ACC112 (cell line): ENCODE results near the gene GABRQ.

ENCODE experiments used
- H2AFZ ChIP-seq: fragments of 200-600 bp; sonication (generic); one replicate; pipeline ENCODE4 v1.6.0; 2017; ENCODE audit warnings: antibody characterized with exemption, low read length; ENCODE audit not compliant: unreplicated experiment
- H3K27ac ChIP-seq: fragments of 200-600 bp; sonication (generic); 2 replicates; pipeline ENCODE4 v1.5.1; 2014; ENCODE audit warnings: low read depth, mild to moderate bottlenecking, antibody characterized with exemption, low read length, moderate library complexity
- H3K27me3 ChIP-seq: fragments of 200-600 bp; sonication (generic); 2 replicates; pipeline ENCODE4 v1.6.1; 2014; ENCODE audit warnings: mild to moderate bottlenecking, antibody characterized with exemption, low read length, moderate library complexity, mixed read lengths; ENCODE audit not compliant: insufficient read depth
- H3K36me3 ChIP-seq: fragments of 200-600 bp; sonication (generic); 2 replicates; pipeline ENCODE4 v1.6.1; 2016; ENCODE audit warnings: mild to moderate bottlenecking, antibody characterized with exemption, low read length, moderate library complexity, mixed read lengths; ENCODE audit not compliant: insufficient read depth
- H3K4me1 ChIP-seq: fragments of 200-600 bp; sonication (generic); one replicate; pipeline ENCODE4 v1.6.1; 2016; ENCODE audit warnings: low read length, mixed read lengths; ENCODE audit not compliant: insufficient read depth, unreplicated experiment, control insufficient read depth
- H3K4me3 ChIP-seq: fragments of 200-600 bp; sonication (generic); 2 replicates; pipeline ENCODE4 v1.5.1; 2014; ENCODE audit warnings: mild to moderate bottlenecking, low read depth, low read length
- H3K79me2 ChIP-seq: fragments of 200-600 bp; sonication (generic); one replicate; pipeline ENCODE4 v1.6.0; 2016; ENCODE audit warnings: low read length; ENCODE audit not compliant: control insufficient read depth, unreplicated experiment, insufficient read depth

The GABRQ gene

GRCh38 chrX:152637649-152638442, at the start of gene GABRQ:
Gene GABRQ, plus strand, starts transcription at chrX:152637895. Its CDS starts 308 bp downstream, at chrX:152638203.
- H3K36me3 ChIP-seq = no peaks in the 10 kb centered on the region
- peaks cover 30% of the 10 kb centered on the region for H3K27me3 ChIP-seq
- H3K4me3 ChIP-seq = no peak within 1 kb of the TSS
- H3K27ac ChIP-seq = no peak within 1 kb of the TSS
- no peak within 1 kb of the TSS for H2AFZ ChIP-seq
- H3K4me1 ChIP-seq = no peaks in the 10 kb centered on the region
- H3K79me2 ChIP-seq = no peaks in the 10 kb centered on the region

DNA sequence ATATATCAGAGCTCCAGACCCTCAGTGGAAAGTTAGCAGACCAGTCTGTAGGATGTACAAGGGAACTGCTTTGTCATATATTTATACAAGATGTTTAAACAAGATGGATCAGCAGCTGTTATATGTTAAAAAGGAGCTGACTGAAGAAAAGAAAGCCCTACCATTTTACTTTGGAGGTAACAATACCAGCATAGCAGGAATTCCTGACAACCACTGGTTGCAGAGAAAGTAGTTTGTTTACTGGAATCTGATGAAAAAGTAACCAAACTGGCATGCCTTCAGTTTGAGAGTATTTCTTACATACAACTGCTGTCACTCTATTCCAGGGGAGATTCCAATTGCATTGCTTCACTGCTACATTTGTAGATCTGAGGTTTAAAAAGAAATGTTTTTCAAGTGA, 49.5 kb upstream of the GABRQ start:
- Histone ChIP-seq H2AFZ (no peak overlapping the region), H3K27me3 (no peaks in the 10 kb centered on the region), H3K79me2 (no peaks in the 10 kb centered on the region), H3K27ac (no peak overlapping the region), H3K36me3 (no peaks in the 10 kb centered on the region), H3K4me1 (no peaks in the 10 kb centered on the region), H3K4me3 (no peak overlapping the region)

GRCh38 chrX:152600853-152601633, 36.7 kb upstream of the GABRQ start:
- Histone ChIP-seq H3K27me3 (no peaks in the 10 kb centered on the region), H3K4me1 (no peaks in the 10 kb centered on the region), H3K36me3 (no peaks in the 10 kb centered on the region), H3K4me3 (no peak overlapping the region), H3K79me2 (no peaks in the 10 kb centered on the region), H3K27ac (no peak overlapping the region), H2AFZ (no peak overlapping the region)

DNA sequence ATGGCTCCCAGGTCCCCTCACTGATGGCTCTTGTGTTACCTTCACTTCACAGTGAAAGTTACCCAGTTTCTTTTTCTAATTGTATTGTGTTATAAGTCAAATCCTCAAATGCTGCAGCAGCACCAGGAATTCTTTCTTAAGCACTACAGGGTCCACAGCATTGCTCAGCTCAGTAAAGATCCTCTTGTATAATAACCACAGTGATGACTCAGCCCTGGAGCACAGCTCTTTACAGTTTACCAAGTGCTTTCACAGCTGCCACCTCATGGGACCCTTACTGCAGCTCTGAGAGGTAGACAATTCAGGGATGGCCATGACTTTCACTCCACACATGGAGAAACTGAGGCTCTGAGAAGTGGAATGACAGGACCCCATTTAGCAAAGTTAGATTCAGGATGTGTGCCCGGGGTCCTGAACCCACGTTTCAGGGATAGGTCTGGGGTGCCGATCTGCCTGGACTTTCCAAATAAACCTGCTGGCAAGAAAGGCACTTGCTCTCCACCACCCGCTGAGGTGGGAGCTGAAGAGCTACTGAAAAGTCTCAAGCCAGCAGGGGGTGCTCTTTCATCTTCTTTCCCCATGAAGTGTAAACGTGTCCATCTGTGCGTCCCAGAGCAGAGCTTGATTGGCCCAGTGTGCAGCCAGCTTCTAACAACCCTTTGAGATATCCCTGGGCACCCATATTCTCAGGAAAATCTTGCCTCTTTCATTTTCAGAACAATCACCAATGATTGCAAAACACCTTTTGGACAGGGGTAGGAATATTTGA, 35.7 kb upstream of the GABRQ start:
- H3K27me3 ChIP-seq = no peaks in the 10 kb centered on the region
- no peak overlapping the region for H3K4me3 ChIP-seq
- no peaks in the 10 kb centered on the region for H3K79me2 ChIP-seq
- H3K27ac ChIP-seq = no peak overlapping the region
- H3K4me1 ChIP-seq = no peaks in the 10 kb centered on the region
- no peak overlapping the region for H2AFZ ChIP-seq
- H3K36me3 ChIP-seq = no peaks in the 10 kb centered on the region

DNA sequence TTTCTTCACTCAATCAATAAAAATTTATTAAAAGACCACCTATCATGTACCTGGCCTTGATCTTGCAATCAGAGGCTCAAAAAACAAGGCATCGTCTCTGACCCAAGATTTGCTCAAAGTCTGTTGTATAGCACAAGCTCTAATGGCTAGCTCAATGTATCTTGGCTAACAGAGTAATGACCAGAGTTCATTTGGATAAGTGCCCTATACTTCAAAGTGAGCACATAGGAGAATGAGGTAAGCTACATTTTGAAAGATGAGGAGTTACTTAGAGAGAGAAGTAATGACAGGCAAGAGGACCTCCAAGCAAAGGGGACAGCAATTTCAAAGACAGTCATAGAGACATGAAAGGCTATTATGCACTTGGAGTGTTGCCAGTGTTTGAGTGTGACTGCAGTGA, 22.9 kb upstream of the GABRQ start:
- no peak overlapping the region for H3K4me3 ChIP-seq
- H3K36me3 ChIP-seq = no peaks in the 10 kb centered on the region
- no peak overlapping the region for H2AFZ ChIP-seq
- no peaks in the 10 kb centered on the region for H3K79me2 ChIP-seq
- no peak overlapping the region for H3K27ac ChIP-seq
- H3K27me3 ChIP-seq = no peaks in the 10 kb centered on the region
- H3K4me1 ChIP-seq = no peaks in the 10 kb centered on the region

GRCh38 chrX:152619897-152620296, 17.8 kb upstream of the GABRQ start:
- no peaks in the 10 kb centered on the region for H3K36me3 ChIP-seq
- no peak overlapping the region for H3K4me3 ChIP-seq
- no peaks in the 10 kb centered on the region for H3K4me1 ChIP-seq
- no peak overlapping the region for H3K27ac ChIP-seq
- no peak overlapping the region for H2AFZ ChIP-seq
- no peaks in the 10 kb centered on the region for H3K27me3 ChIP-seq
- H3K79me2 ChIP-seq = no peaks in the 10 kb centered on the region

DNA sequence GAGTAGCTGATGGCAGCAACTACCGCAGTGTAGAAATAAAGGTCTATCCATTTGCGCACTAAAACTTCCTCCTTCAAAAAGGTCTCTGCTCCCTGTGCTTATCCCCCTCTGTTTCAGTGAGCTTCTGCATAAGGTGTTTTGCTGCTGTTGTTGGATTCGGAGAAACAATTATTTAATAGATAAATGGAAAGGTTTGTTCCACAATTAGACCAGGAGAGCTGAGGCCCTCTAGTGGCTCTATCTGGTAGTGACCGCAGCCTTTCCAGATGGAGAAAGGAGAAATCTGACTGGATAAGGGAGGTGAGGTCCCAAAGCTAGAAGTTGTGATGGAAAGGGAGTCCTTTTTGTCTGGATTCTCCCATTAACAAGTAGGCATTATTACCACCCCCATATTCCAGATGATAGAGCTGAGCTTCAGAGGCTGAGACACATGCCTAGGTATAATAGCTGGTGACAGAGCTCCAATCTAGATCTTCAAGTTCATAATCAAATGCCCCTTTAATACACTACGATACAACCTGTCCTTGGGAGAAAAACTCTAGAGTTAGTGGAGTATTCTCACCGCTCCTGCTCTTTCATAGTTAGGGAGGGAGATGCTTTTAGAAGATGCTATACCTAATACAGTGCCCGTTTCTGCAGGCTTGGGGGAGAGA, 5.1 kb upstream of the GABRQ start:
- H3K79me2 ChIP-seq = no peaks in the 10 kb centered on the region

GRCh38 chrX:152635941-152636340, 1.8 kb upstream of the GABRQ start:
- Histone ChIP-seq H3K4me1 (no peaks in the 10 kb centered on the region), H3K27ac (no peak overlapping the region), H3K4me3 (no peak overlapping the region), H2AFZ (no peak overlapping the region), H3K27me3 (peaks cover 30% of the 10 kb centered on the region), H3K36me3 (no peaks in the 10 kb centered on the region), H3K79me2 (no peaks in the 10 kb centered on the region)

More for the DNA sequence above, 5.1 kb upstream of the GABRQ start:
- no peaks in the 10 kb centered on the region for H3K4me1 ChIP-seq
- no peaks in the 10 kb centered on the region for H3K36me3 ChIP-seq
- H3K27ac ChIP-seq = no peak overlapping the region
- no peak overlapping the region for H3K4me3 ChIP-seq
- H3K27me3 ChIP-seq = peaks cover 15% of the 10 kb centered on the region
- no peak overlapping the region for H2AFZ ChIP-seq

DNA sequence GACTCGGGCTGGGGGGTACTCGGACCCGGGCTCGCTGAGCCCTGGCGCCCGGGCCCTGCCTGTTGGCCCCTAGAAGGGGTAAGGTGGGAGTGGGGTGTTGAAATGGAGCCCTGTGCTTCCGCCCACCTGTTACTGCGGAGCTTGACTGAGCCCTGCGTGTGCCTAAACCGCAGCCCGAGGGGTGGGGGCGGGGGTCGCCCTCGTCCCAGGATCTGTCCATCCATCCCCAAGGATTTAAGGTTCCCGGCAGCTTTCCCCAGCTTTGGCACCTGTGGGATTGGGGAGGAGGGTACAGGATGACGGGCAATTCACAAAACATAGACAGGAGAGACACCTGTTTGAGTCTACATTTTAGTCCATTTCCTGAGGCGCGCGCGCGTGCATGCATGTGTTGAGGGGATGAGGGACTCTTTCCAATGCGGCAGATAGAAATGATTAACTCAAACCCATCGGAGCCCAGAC, 779 bp downstream of the GABRQ start:
- H3K27me3 ChIP-seq = peaks cover 30% of the 10 kb centered on the region
- no peak overlapping the region for H3K4me3 ChIP-seq

GRCh38 chrX:152639426-152639825, 1.7 kb downstream of the GABRQ start:
- H3K79me2 ChIP-seq = no peaks in the 10 kb centered on the region
- H2AFZ ChIP-seq = no peak overlapping the region
- H3K4me3 ChIP-seq = no peak overlapping the region
- H3K27me3 ChIP-seq = peaks cover 30% of the 10 kb centered on the region
- no peak overlapping the region for H3K27ac ChIP-seq
- H3K36me3 ChIP-seq = no peaks in the 10 kb centered on the region
- no peaks in the 10 kb centered on the region for H3K4me1 ChIP-seq

More for the DNA sequence above, 779 bp downstream of the GABRQ start:
- no peaks in the 10 kb centered on the region for H3K36me3 ChIP-seq
- H3K4me1 ChIP-seq = no peaks in the 10 kb centered on the region
- H3K27ac ChIP-seq = no peak overlapping the region
- no peak overlapping the region for H2AFZ ChIP-seq
- no peaks in the 10 kb centered on the region for H3K79me2 ChIP-seq
